Measurements from ENCODE around the gene MARS2.
"Not testable (repeated sequence)": the region's sequence is repeated elsewhere in the genome, so short reads cannot be mapped to it uniquely, and the experiment has no call there.

Gene MARS2

DNA sequence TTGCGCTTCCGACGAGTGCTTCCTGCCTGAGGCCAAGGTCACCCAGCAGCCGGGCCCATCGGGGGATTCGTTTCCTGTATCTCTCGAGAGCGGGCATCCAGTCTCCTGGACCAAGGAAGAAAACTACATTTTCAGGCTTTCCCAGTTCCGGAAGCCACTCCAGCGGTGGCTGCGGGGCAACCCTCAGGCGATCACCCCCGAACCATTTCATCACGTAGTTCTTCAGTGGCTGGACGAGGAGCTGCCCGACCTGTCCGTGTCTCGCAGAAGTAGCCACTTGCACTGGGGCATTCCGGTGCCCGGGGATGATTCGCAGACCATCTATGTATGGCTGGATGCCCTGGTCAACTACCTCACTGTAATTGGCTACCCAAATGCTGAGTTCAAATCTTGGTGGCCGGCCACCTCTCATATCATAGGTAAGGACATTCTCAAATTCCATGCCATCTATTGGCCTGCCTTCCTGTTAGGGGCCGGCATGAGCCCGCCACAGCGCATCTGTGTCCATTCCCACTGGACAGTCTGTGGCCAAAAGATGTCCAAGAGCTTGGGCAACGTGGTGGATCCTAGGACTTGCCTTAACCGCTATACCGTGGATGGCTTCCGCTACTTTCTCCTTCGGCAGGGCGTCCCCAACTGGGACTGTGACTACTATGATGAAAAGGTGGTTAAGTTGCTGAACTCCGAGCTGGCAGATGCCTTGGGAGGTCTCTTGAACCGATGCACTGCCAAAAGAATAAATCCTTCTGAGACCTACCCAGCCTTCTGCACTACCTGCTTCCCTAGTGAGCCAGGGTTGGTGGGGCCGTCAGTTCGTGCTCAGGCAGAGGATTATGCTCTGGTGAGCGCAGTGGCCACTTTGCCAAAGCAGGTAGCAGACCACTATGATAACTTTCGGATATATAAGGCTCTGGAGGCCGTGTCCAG is 1.0 kb downstream of the MARS2 start:
- no peak for DNase-seq (ENCODE audit: low read depth, low spot score)

DNA sequence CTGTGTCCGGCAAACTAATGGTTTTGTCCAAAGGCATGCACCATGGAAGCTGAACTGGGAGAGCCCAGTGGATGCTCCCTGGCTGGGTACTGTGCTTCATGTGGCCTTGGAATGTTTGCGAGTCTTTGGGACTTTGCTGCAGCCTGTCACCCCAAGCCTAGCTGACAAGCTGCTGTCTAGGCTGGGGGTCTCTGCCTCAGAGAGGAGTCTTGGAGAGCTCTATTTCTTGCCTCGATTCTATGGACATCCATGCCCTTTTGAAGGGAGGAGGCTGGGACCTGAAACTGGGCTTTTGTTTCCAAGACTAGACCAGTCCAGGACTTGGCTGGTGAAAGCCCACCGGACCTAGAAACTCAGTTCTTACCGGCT is 1.7 kb downstream of the MARS2 start:
- DNase-seq (ENCODE audit: low read depth, low spot score): no peak

DNA sequence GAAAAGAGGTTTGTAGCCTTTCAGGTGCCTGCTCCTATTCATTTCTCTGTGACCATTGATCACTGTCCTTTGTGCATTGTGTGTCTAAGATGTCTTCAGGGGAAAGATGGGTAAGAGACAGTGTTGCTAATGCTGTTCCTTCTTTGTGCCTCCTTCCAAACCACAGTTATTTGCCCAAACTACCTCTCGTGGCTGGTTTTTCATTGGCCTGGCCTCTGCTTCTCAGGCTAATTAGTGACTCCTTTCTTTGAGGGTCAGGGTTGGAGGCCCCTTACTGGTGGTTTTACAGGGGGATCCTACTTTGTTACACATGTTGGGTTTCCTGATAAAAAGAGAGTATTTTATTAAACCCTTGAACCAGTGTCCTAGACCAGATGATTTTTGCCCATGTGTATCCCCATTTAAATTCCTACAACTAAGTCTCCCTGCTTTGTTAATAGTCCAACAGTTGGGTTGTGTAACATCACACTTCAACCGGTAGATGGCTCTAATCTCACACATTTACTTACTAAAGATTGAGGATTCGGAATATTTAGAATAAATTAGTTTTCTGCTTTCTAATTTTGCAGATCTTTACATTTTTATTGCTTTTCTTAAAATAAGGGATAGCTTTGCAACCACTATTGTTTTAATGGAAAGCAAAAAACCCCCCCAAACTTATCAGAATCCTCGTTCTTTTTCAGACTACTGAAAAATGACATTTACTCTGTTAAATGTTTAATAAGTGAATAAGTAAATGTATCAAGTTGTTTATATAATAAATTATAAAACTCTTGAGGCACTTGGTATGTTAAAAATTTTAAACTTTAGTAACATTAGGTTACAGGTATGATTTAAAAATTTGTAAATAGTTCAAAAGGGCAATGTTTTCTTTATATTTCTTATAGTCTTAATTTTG is 2.4 kb downstream of the MARS2 start:
- DNase-seq (ENCODE audit: low read depth, low spot score): no peak

DNA sequence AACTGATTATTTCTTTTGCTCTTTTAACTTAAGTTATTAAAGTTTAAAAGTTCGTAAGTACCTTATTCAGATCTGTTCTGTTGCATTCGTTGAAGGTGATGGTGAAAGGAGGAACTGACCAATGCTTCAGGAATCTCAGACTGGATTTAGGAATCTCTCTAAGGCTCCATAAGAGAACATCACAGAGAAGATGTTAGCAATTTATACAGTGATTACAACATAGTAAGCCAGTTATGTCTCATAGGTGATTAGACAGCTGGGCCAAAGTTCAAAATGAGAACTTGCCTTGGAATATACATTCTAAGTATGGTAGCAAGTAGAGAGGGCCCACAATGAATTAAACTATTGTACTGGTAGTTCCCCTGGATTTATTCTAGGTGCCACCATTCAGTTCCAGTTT is 3.2 kb downstream of the MARS2 start:
- DNase-seq (ENCODE audit: low read depth, low spot score): no peak

DNA sequence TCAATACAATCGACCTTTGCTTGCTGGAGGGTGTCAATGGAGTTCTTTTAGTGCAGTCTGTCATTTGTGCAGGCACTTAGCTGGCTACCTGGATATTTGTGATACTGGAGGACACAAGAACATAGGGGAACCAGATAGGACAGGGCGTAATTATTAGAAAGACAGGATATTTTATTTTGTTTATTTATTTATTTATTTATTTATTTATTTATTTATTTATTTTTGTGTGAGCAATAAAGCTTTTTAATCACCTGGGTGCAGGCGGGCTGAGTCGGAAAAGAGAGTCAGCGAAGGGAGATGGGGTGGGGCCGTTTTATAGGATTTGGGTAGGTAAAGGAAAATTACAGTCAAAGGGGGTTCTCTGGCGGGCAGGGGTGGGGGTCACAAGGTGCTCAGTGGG is 4.0 kb downstream of the MARS2 start:
- DNase-seq (ENCODE audit: low read depth, low spot score): not testable (repeated sequence)

DNA sequence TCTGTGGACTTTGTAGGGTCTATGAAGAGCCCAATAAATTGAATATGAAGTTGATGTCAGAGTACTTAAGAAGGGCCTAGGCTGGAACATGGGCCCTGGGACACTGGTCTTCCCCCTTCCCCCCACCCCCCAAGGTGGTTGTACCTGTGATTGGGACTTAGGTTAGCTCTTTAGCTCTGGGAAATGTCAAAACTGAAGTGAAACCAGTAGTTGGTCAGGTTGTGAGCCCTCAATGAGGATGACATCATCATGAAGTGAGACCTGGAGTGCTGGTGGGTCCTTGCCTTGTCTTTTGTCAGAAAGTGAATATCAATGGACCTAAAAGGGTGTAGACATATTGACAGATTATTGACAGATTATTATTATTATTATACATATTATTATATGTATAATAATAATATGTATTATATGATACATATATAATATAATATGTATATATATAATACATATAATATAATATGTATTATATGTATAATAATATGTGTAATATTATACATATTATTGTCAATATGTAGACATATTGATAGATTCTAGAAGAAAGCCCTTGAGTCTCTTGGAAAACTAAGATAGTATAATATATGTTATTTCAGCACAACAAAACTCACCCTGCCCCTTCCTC is 5.4 kb downstream of the MARS2 start:
- no peak for DNase-seq (ENCODE audit: low read depth, low spot score)

DNA sequence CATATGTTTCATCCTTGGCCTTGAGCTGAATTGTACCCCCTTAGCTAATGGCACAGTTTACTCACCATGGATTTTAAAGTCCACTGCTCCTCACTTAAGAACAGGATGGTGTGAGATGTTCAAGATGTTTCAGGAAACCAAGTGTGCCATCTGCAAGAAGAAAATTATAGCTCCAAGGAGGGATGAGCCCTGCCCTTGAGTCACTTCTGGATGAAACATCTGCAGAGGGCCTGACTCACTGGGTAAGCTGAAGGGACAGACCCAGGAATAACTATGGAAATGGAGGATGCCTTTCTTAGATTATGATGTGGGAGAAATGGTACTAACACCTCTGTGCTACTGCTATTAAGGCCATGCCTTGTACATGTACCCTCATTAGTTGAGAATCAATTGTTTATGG is 6.4 kb downstream of the MARS2 start:
- no peak for DNase-seq (ENCODE audit: low read depth, low spot score)

DNA sequence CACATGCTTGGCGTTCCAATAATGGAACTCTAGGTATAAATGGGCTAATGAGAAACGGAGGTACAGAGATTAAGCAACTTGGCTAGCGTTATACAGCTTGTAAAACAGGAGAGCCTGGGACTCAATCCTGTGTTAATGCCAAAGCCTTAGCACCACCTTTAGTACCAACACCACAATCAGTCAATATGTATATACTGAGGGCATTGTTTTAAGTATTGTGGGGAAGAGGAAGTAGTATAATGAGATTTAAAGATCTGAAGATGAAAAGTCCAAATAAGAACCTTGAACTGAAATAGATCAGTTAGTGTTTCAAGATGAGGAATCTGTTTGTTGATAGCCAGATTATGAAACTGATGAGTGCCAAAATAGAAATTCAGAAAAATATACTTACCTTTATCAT is 8.1 kb downstream of the MARS2 start:
- DNase-seq (ENCODE audit: low read depth, low spot score): no peak

DNA sequence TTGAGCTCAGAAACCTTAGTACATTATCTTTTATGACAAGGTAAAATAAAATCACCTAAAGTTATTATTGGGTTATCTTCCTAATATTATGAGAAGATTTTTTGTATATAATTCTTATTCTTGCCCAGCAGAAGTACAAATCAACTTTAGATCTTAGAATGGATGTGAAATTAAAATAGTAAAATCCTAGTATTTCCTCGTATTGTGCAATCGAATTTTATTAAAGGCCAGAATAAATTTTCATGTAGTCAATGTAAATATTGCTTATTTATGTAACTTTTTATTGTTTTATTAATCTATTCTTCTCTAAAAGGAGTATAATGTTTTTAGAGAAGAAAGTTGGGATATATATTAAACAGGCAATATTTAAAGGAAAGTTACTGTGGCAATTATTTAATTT is 12.7 kb downstream of the MARS2 start:
- DNase-seq (ENCODE audit: low read depth, low spot score): no peak

DNA sequence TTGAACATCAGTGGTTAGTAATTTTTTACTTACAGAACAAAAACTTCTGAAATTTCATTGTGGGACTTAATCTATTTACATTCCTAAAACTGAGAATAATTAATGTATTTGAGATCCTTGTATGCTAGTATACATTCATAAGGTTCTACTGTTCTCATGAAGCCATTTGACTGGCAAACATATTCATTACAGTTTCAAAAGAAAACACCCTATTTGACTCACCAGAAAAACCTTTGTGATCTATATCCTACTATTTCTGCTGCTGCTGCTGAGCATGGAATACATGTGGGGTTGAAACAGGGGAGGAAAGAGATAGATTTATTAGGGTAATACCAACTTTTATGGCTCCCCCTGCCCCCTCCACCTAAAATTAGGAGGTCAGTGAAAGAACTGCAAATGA is 21.8 kb downstream of the MARS2 start:
- DNase-seq (ENCODE audit: low read depth, low spot score): no peak

DNA sequence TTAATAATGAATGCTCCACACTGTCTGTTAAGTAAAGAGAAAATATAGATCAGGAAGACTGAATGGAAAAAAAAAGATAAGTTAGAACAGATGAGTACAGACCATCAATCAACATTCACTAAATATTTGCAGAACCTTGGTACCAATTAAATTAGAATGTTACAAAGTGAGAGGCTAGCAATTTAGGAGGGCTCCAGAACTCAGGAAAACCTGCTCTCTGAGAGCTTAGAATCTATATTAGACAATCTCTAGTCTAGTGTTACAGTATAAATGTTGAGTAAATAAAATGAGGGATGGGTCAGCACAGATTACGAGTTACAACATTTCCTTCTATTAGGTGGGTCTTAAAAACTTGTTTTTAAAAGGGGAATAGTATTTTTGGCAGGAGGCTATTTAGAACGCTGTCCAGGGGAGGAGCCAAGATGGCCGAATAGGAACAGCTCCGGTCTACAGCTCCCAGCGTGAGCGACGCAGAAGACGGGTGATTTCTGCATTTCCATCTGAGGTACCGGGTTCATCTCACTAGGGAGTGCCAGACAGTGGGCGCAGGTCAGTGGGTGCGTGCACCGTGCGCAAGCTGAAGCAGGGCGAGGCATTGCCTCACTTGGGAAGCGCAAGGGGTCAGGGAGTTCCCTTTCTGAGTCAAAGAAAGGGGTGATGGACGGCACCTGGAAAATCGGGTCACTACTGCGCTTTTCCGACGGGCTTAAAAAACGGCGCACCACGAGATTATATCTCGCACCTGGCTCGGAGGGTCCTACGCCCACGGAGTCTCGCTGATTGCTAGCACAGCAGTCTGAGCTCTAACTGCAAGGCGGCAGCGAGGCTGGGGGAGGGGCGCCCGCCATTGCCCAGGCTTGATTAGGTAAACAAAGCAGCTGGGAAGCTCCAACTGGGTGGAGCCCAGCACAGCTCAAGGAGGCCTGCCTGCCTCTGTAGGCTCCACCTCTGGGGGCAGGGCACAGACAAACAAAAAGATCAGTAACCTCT is 23.7 kb downstream of the MARS2 start:
- DNase-seq (ENCODE audit: low read depth, low spot score): not testable (repeated sequence)

DNA sequence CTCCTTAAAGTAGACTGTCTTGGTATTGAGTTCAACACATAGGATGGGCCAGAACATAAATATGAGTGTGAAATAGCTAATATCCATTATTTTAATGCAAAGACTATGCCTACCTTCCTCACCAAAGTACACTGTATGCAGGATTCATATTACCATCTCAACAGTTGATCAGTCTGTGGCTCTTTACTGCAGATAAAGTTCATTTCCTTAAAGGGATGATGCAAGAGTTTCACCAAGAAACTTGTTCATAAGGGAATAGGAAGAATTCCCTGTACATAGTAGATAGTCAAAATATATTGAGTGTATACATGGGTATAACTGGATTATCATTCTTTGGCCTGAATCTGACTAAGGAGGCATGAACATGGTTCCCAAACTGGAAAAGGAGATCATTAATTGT is 35.0 kb downstream of the MARS2 start:
- no peak for DNase-seq (ENCODE audit: low read depth, low spot score)
